Epithelial cell of proximal tubule (primary cell): ENCODE results near the gene HACD2. TPM values are rescaled to one million over a fixed set of nuclear protein-coding genes. Genes with fewer than 3 reads are reported as not detected.
"Not testable (repeated sequence)": the region's sequence is repeated elsewhere in the genome, so short reads cannot be mapped to it uniquely, and the experiment has no call there.

Experiments
- DNase-seq: peaks from one replicate; pipeline ENCODE4 v3.0.0-alpha.2; 2011; ENCODE audit warnings: low read depth
- H3K4me3 ChIP-seq: 2 replicates; pipeline ENCODE4 v1.5.1; 2011; ENCODE audit warnings: low read depth, mild to moderate bottlenecking, low read length
- total RNA-seq: library from RNA; depleted of rRNA; stranded (reverse); fragments of >200 nt; gene quantifications from 2 replicates; pipeline ENCODE4 v1.2.3, GENCODE V29; 2015
- TF ChIP-seq, protein P1 (sequence below): conservative IDR thresholded peaks from 2 replicates; pipeline ENCODE4 v1.5.1; 2012; ENCODE audit warnings: low read depth, mild to moderate bottlenecking, low read length

HACD2 gene
- total RNA-seq, 1 donor from 2014 or later = 22.8 TPM

DNA sequence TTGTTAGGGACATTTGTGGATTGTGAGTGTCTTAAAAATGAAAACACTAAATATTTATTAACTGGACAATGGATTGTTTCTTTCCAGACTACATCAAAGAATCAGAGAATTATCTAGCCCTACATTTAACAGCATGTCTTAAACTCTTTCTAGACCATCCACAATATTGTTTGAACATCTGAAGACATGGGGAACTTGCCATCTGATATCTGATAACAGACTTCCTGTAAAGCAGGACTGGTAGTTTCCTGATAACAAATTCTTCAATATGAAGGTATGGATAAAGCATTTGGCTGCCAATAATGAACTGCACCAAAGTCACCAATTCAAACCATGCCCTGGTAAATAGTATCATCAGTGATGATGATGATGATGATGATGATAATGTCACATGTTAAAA is 26.2 kb upstream of the HACD2 start:
- TF ChIP-seq, protein P1, sequence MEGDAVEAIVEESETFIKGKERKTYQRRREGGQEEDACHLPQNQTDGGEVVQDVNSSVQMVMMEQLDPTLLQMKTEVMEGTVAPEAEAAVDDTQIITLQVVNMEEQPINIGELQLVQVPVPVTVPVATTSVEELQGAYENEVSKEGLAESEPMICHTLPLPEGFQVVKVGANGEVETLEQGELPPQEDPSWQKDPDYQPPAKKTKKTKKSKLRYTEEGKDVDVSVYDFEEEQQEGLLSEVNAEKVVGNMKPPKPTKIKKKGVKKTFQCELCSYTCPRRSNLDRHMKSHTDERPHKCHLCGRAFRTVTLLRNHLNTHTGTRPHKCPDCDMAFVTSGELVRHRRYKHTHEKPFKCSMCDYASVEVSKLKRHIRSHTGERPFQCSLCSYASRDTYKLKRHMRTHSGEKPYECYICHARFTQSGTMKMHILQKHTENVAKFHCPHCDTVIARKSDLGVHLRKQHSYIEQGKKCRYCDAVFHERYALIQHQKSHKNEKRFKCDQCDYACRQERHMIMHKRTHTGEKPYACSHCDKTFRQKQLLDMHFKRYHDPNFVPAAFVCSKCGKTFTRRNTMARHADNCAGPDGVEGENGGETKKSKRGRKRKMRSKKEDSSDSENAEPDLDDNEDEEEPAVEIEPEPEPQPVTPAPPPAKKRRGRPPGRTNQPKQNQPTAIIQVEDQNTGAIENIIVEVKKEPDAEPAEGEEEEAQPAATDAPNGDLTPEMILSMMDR = no peak
- H3K4me3 ChIP-seq = no peak overlapping the region
- DNase-seq = no peak

DNA sequence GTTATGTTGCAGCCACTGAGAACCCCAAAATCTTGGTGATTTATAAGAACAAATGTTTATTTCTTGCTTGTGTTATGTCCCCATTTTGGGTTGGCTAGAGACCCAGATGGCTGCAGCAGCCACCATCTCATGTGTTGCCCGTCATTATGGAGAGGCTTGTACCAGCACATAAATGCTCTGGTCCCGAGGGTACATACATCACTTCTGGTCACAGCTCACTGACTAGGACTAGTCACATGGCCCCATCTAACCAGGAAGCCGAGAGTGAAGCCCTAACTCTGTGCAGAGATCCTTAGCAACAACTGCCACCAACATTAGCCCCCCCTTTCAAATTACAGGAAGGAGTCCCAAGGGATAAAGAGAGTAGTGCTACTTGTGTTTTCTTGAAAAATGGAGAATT is 25.5 kb upstream of the HACD2 start:
- TF ChIP-seq, protein P1 = no peak
- H3K4me3 ChIP-seq = no peak overlapping the region
- DNase-seq = no peak

DNA sequence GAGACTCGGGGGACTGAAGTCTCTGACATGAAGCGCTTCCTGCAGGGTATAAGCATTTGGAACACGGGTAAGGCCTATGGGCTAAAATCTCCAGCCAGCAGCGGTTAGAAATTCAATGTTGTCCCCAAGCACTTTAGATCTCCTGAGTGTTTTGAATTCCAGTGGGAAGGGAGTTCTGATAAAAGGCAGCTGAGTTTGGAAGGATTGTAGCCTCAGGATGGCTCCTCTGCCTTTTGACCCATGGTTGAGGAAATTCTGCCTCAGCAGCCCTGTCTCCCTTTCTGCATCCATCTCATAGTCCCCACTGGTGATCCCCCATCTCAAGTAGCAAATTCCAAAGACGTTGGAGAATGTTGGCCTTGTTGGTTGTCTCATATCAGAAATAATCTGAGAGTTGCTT is 24.2 kb upstream of the HACD2 start:
- TF ChIP-seq, protein P1 = no peak
- H3K4me3 ChIP-seq = no peak overlapping the region
- DNase-seq = no peak

DNA sequence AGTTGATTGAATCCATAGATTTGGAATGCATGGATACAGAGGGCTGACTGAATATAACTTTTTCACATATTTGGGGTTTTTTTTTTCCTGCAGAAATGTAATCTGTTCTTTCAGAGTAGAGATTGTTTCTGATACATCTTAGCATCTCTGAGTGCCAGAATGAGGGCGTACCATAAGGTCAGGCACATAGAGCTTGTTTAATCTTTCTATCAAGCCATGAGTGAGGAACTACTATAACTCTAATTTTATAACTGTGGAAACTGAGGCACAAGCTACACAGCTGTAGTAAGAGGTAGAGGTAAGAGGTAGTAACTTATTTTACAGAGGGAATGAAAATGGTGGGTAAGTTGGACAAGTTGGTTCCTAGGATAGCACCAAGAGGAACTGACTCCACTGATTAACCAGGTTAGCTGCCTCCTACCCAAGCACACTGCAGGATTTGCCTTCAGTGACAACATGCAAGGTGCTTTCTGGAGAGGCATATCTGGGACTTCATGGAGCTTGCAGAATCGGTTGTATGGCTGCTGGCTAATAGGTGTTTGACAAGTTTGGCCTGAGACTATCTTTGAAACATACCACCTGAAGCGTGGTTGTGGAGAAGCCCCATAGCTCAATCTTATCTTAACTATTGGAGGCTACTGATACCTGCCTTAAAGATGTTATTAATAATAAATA is 23.5 kb upstream of the HACD2 start:
- no peak for DNase-seq
- H3K4me3 ChIP-seq = no peak overlapping the region
- TF ChIP-seq, protein P1 = no peak

DNA sequence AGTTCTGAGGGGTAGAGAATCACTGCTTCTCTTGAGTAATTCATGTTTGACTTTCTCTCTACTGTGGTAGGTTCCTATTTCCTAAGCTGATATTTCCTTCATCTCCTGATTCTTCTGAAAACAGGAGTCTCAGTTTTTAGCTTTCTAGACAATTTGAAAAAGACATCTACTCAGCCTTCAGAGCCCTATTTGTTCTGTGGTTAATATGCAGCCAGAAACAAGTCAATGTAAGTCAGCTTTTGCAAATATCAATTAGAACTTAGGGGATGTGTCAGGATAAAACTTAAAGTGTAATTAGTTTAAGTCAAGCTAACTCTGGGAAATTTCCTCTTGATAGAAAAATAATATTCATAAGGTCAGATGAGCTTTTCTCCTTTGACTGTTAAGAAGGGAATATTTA is 21.7 kb upstream of the HACD2 start:
- H3K4me3 ChIP-seq = no peak overlapping the region
- TF ChIP-seq, protein P1 = no peak
- DNase-seq = no peak

DNA sequence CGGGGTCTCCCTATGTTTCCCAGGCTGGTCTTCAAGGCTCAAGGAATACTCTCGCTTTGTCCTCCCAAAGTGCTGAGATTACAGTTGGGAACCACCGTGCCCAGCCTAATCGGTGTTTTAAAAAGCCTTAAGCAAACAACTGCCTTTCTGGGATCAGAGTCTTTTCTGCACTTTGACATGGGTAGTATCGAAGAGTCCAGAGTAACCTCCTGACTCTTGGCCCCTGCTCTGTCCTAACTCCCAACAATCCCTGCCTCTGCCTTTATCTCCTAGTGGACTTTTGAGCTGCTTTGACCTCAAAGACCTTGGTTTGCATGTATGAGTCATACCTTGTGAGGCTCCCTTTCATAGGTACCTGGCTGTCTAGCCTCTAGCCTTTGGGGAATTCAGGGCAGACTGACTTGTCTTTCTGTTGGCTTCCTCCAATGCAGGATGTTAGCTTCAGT is 21.0 kb upstream of the HACD2 start:
- no peak overlapping the region for H3K4me3 ChIP-seq
- DNase-seq = no peak
- TF ChIP-seq, protein P1 = no peak

DNA sequence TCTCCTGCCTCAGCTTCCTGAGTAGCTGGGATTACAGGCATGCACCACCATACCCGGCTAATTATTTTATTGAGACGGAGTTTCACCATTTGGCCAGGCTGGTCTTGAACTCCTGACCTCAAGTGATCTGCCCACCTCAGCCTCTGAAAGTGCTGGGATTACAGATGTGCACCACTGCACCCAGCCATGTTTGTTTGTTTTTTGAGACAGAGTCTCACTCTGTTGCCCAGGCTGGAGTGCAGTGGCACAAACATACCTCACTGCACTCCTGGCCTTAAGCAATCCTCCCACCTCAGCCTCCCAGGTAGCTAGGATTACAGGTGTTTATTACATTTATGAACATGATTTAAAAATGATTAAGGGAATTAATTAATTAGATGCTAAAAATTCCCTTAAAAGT is 18.3 kb upstream of the HACD2 start:
- not testable (repeated sequence) for H3K4me3 ChIP-seq, DNase-seq
